ENCODE measurements around the gene RNF217. TPM values are rescaled to one million over a fixed set of nuclear protein-coding genes. Genes with fewer than 3 reads are reported as not detected.

The RNF217 gene
- total RNA-seq, 2 donors from 2014 or later: 2.0 TPM; not detected in 1

DNA sequence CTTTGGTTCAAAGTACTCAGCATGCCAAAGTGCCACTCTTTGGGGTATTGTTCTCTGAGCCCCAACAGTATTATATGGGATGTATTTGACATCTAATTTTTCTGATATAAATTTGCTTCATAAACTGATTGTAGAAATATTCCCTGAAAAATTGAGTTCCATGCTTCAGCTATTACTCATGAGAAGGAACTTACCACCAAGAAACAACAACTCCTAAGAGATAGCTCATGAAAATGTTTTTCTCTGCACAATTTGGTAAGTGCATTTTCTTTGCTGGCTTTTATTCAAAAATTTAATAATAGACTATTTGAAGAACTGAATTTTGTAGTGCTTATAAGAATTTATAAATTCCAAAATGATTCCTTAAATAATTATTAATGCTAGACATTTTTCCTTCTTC, 178.6 kb downstream of the RNF217 start:
- Mint-ChIP-seq H3K9me3 (no peaks in the 10 kb centered on the region), H3K27ac (no peak overlapping the region), H3K36me3 (no peaks in the 10 kb centered on the region)
- no peak for DNase-seq (ENCODE audit: low spot score in 2 of 2)
- no peak for ATAC-seq

Other genes with a start within 250 kb of the RNF217 start
- 1 to 10 TPM in 1 of 2 donors, under 1 TPM in 1; 0.87 to 1.6 TPM for gene TPD52L1, start 191.3 kb downstream of the RNF217 start, total RNA-seq

Measured in activated naive CD4-positive, alpha-beta T cell treated with anti-CD3 and anti-CD28 coated beads, Interleukin-2, amount 50 U/mL, for 72 hours (primary cell).